ENCODE results near the gene ROR2.
A peak's percentile ranks its signal among the peaks of the same experiment; 100 is the strongest.

The ROR2 gene

GRCh38 chr9:91775708-91776028 lies 174.4 kb downstream of the ROR2 start:
- WGBS (ENCODE audit: insufficient coverage, insufficient read length), result no CpG with 5 or more reads among the region's 4 CpGs

GRCh38 chr9:91775011-91775707 lies 174.9 kb downstream of the ROR2 start:
- Histone ChIP-seq H3K27me3 (ENCODE audit: control insufficient read depth, insufficient read depth, low read length) (no peaks in the 10 kb centered on the region), H3K9me3 (ENCODE audit: control insufficient read depth, insufficient read depth, low read length) (no peaks in the 10 kb centered on the region), H3K4me1 (ENCODE audit: control insufficient read depth, insufficient read depth, low read length) (no peaks in the 10 kb centered on the region; the same call in 1 of the 2 replicates), H3K27ac (ENCODE audit: low read length) (no peak overlapping the region), H3K36me3 (ENCODE audit: control insufficient read depth, insufficient read depth, low read length) (no peaks in the 10 kb centered on the region), H3K4me3 (ENCODE audit: low read length) (no peak overlapping the region)
- DNase-seq (ENCODE audit: low read depth, low spot score), result peak; percentile 55
- WGBS (ENCODE audit: insufficient coverage, insufficient read length), result no CpG with 5 or more reads among the region's 9 CpGs

More at GRCh38 chr9:91775708-91776028, 174.4 kb downstream of the ROR2 start:
- Histone ChIP-seq H3K27me3 (ENCODE audit: control insufficient read depth, insufficient read depth, low read length) (no peaks in the 10 kb centered on the region), H3K36me3 (ENCODE audit: control insufficient read depth, insufficient read depth, low read length) (no peaks in the 10 kb centered on the region), H3K4me1 (ENCODE audit: control insufficient read depth, insufficient read depth, low read length) (no peaks in the 10 kb centered on the region; the same call in 1 of the 2 replicates), H3K9me3 (ENCODE audit: control insufficient read depth, insufficient read depth, low read length) (no peaks in the 10 kb centered on the region), H3K27ac (ENCODE audit: low read length) (no peak overlapping the region), H3K4me3 (ENCODE audit: low read length) (no peak overlapping the region)
- DNase-seq (ENCODE audit: low read depth, low spot score), result no peak

- no peaks in the 10 kb centered on the region for H3K9me3 ChIP-seq (ENCODE audit: control insufficient read depth, insufficient read depth, low read length)
- no peak for DNase-seq (ENCODE audit: low read depth, low spot score)
- H3K36me3 ChIP-seq (ENCODE audit: control insufficient read depth, insufficient read depth, low read length), result no peaks in the 10 kb centered on the region
- no peaks in the 10 kb centered on the region for H3K27me3 ChIP-seq (ENCODE audit: control insufficient read depth, insufficient read depth, low read length)
- H3K27ac ChIP-seq (ENCODE audit: low read length), result no peak overlapping the region
- H3K4me3 ChIP-seq (ENCODE audit: low read length), result no peak overlapping the region
- no CpG with 5 or more reads among the region's 14 CpGs for WGBS (ENCODE audit: insufficient coverage, insufficient read length)
- no peaks in the 10 kb centered on the region; the same call in 1 of the 2 replicates for H3K4me1 ChIP-seq (ENCODE audit: control insufficient read depth, insufficient read depth, low read length)
Measured at GRCh38 chr9:91773156-91773555, 176.9 kb downstream of the ROR2 start.

GRCh38 chr9:91771864-91772263 lies 178.2 kb downstream of the ROR2 start:
- Histone ChIP-seq H3K9me3 (ENCODE audit: control insufficient read depth, insufficient read depth, low read length) (no peaks in the 10 kb centered on the region), H3K4me3 (ENCODE audit: low read length) (no peak overlapping the region), H3K36me3 (ENCODE audit: control insufficient read depth, insufficient read depth, low read length) (no peaks in the 10 kb centered on the region), H3K27me3 (ENCODE audit: control insufficient read depth, insufficient read depth, low read length) (no peaks in the 10 kb centered on the region), H3K4me1 (ENCODE audit: control insufficient read depth, insufficient read depth, low read length) (no peaks in the 10 kb centered on the region; the same call in 1 of the 2 replicates), H3K27ac (ENCODE audit: low read length) (no peak overlapping the region)
- WGBS (ENCODE audit: insufficient coverage, insufficient read length), result no CpG with 5 or more reads among the region's 4 CpGs
- no peak for DNase-seq (ENCODE audit: low read depth, low spot score)

GRCh38 chr9:91771027-91771426 lies 179.0 kb downstream of the ROR2 start:
- no CpG with 5 or more reads among the region's 8 CpGs for WGBS (ENCODE audit: insufficient coverage, insufficient read length)
- no peaks in the 10 kb centered on the region; the same call in 1 of the 2 replicates for H3K4me1 ChIP-seq (ENCODE audit: control insufficient read depth, insufficient read depth, low read length)
- H3K4me3 ChIP-seq (ENCODE audit: low read length), result no peak overlapping the region
- no peaks in the 10 kb centered on the region for H3K9me3 ChIP-seq (ENCODE audit: control insufficient read depth, insufficient read depth, low read length)
- no peak overlapping the region for H3K27ac ChIP-seq (ENCODE audit: low read length)
- H3K27me3 ChIP-seq (ENCODE audit: control insufficient read depth, insufficient read depth, low read length), result no peaks in the 10 kb centered on the region
- no peaks in the 10 kb centered on the region for H3K36me3 ChIP-seq (ENCODE audit: control insufficient read depth, insufficient read depth, low read length)
- DNase-seq (ENCODE audit: low read depth, low spot score), result no peak

GRCh38 chr9:91770229-91770628 lies 179.8 kb downstream of the ROR2 start:
- DNase-seq (ENCODE audit: low read depth, low spot score), result no peak
- H3K9me3 ChIP-seq (ENCODE audit: control insufficient read depth, insufficient read depth, low read length), result no peaks in the 10 kb centered on the region
- H3K27ac ChIP-seq (ENCODE audit: low read length), result no peak overlapping the region
- H3K4me3 ChIP-seq (ENCODE audit: low read length), result no peak overlapping the region
- no peaks in the 10 kb centered on the region; the same call in 1 of the 2 replicates for H3K4me1 ChIP-seq (ENCODE audit: control insufficient read depth, insufficient read depth, low read length)
- H3K27me3 ChIP-seq (ENCODE audit: control insufficient read depth, insufficient read depth, low read length), result no peaks in the 10 kb centered on the region
- H3K36me3 ChIP-seq (ENCODE audit: control insufficient read depth, insufficient read depth, low read length), result no peaks in the 10 kb centered on the region
- no CpG with 5 or more reads among the region's 10 CpGs for WGBS (ENCODE audit: insufficient coverage, insufficient read length)

GRCh38 chr9:91768977-91769916 lies 180.8 kb downstream of the ROR2 start:
- Histone ChIP-seq H3K27ac (ENCODE audit: low read length) (no peak overlapping the region), H3K4me3 (ENCODE audit: low read length) (no peak overlapping the region), H3K27me3 (ENCODE audit: control insufficient read depth, insufficient read depth, low read length) (no peaks in the 10 kb centered on the region), H3K36me3 (ENCODE audit: control insufficient read depth, insufficient read depth, low read length) (no peaks in the 10 kb centered on the region), H3K9me3 (ENCODE audit: control insufficient read depth, insufficient read depth, low read length) (no peaks in the 10 kb centered on the region), H3K4me1 (ENCODE audit: control insufficient read depth, insufficient read depth, low read length) (no peaks in the 10 kb centered on the region; the same call in 1 of the 2 replicates)
- no CpG with 5 or more reads among the region's 29 CpGs for WGBS (ENCODE audit: insufficient coverage, insufficient read length)
- DNase-seq (ENCODE audit: low read depth, low spot score), result no peak

GRCh38 chr9:91768507-91768906 lies 181.5 kb downstream of the ROR2 start:
- no peak overlapping the region for H3K4me3 ChIP-seq (ENCODE audit: low read length)
- no peaks in the 10 kb centered on the region for H3K4me1 ChIP-seq (ENCODE audit: control insufficient read depth, insufficient read depth, low read length)
- WGBS (ENCODE audit: insufficient coverage, insufficient read length), result no CpG with 5 or more reads among the region's 15 CpGs
- H3K27ac ChIP-seq (ENCODE audit: low read length), result no peak overlapping the region
- H3K9me3 ChIP-seq (ENCODE audit: control insufficient read depth, insufficient read depth, low read length), result no peaks in the 10 kb centered on the region
- H3K27me3 ChIP-seq (ENCODE audit: control insufficient read depth, insufficient read depth, low read length), result no peaks in the 10 kb centered on the region
- no peak for DNase-seq (ENCODE audit: low read depth, low spot score)
- H3K36me3 ChIP-seq (ENCODE audit: control insufficient read depth, insufficient read depth, low read length), result no peaks in the 10 kb centered on the region

GRCh38 chr9:91766315-91767069 lies 183.5 kb downstream of the ROR2 start:
- H3K4me3 ChIP-seq (ENCODE audit: low read length), result no peak overlapping the region
- H3K27me3 ChIP-seq (ENCODE audit: control insufficient read depth, insufficient read depth, low read length), result no peaks in the 10 kb centered on the region
- DNase-seq (ENCODE audit: low read depth, low spot score), result no peak
- no peak overlapping the region for H3K27ac ChIP-seq (ENCODE audit: low read length)
- no peaks in the 10 kb centered on the region for H3K36me3 ChIP-seq (ENCODE audit: control insufficient read depth, insufficient read depth, low read length)
- H3K4me1 ChIP-seq (ENCODE audit: control insufficient read depth, insufficient read depth, low read length), result no peaks in the 10 kb centered on the region
- H3K9me3 ChIP-seq (ENCODE audit: control insufficient read depth, insufficient read depth, low read length), result no peaks in the 10 kb centered on the region
- WGBS (ENCODE audit: insufficient coverage, insufficient read length), result no CpG with 5 or more reads among the region's 8 CpGs

GRCh38 chr9:91765296-91765695 lies 184.7 kb downstream of the ROR2 start:
- no peak overlapping the region for H3K27ac ChIP-seq (ENCODE audit: low read length)
- no CpG with 5 or more reads among the region's 1 CpG for WGBS (ENCODE audit: insufficient coverage, insufficient read length)
- no peaks in the 10 kb centered on the region for H3K4me1 ChIP-seq (ENCODE audit: control insufficient read depth, insufficient read depth, low read length)
- H3K36me3 ChIP-seq (ENCODE audit: control insufficient read depth, insufficient read depth, low read length), result no peaks in the 10 kb centered on the region
- H3K4me3 ChIP-seq (ENCODE audit: low read length), result no peak overlapping the region
- no peak for DNase-seq (ENCODE audit: low read depth, low spot score)
- H3K27me3 ChIP-seq (ENCODE audit: control insufficient read depth, insufficient read depth, low read length), result no peaks in the 10 kb centered on the region
- H3K9me3 ChIP-seq (ENCODE audit: control insufficient read depth, insufficient read depth, low read length), result no peaks in the 10 kb centered on the region

All from iPS DF 6.9 (cell line).